ENCODE measurements around the gene TUBGCP3.
"Not testable (repeated sequence)": the region's sequence is repeated elsewhere in the genome, so short reads cannot be mapped to it uniquely, and the experiment has no call there.

TUBGCP3 gene

GRCh38 chr13:112587764-112588489, at the start of gene TUBGCP3:
TUBGCP3 (minus strand) TSS chr13:112588153; CDS start chr13:112587980, 173 bp downstream.
- DNase-seq (ENCODE audit: low spot score): peak; percentile 96
- TF ChIP-seq CTCF (IDR thresholded peaks at IDR 0.05; ENCODE audit: extremely low read depth, missing control alignments): no peak

GRCh38 chr13:112637017-112637801, 49.3 kb upstream of the TUBGCP3 start:
- no peak for DNase-seq (ENCODE audit: low spot score)
- TF ChIP-seq CTCF (IDR thresholded peaks at IDR 0.05; ENCODE audit: extremely low read depth, missing control alignments): no peak

- TF ChIP-seq CTCF (IDR thresholded peaks at IDR 0.05; ENCODE audit: extremely low read depth, missing control alignments): no peak
- DNase-seq (ENCODE audit: low spot score): no peak
Measured at GRCh38 chr13:112636401-112636975, 48.5 kb upstream of the TUBGCP3 start.

- TF ChIP-seq CTCF (IDR thresholded peaks at IDR 0.05; ENCODE audit: extremely low read depth, missing control alignments): no peak
- DNase-seq (ENCODE audit: low spot score): no peak
Measured at GRCh38 chr13:112635323-112635722, 47.4 kb upstream of the TUBGCP3 start.

- DNase-seq (ENCODE audit: low spot score): no peak
- TF ChIP-seq CTCF (IDR thresholded peaks at IDR 0.05; ENCODE audit: extremely low read depth, missing control alignments): no peak
Measured at GRCh38 chr13:112634102-112634501, 46.1 kb upstream of the TUBGCP3 start.

GRCh38 chr13:112630226-112630625, 42.3 kb upstream of the TUBGCP3 start:
- not testable (repeated sequence) for DNase-seq (ENCODE audit: low spot score)

GRCh38 chr13:112629161-112629560, 41.2 kb upstream of the TUBGCP3 start:
- TF ChIP-seq CTCF (IDR thresholded peaks at IDR 0.05; ENCODE audit: extremely low read depth, missing control alignments): no peak
- no peak for DNase-seq (ENCODE audit: low spot score)

GRCh38 chr13:112627613-112628012, 39.7 kb upstream of the TUBGCP3 start:
- DNase-seq (ENCODE audit: low spot score): not testable (repeated sequence)
